Raji (cell line): ENCODE data around the gene ALPI.

ENCODE experiments used
- POLR2A ChIP-seq: IDR thresholded peaks from 2 replicates; pipeline ENCODE4 v1.6.1; 2011; ENCODE audit warnings: low read depth, low read length, control low read depth; ENCODE audit not compliant: insufficient read depth

ALPI gene

DNA sequence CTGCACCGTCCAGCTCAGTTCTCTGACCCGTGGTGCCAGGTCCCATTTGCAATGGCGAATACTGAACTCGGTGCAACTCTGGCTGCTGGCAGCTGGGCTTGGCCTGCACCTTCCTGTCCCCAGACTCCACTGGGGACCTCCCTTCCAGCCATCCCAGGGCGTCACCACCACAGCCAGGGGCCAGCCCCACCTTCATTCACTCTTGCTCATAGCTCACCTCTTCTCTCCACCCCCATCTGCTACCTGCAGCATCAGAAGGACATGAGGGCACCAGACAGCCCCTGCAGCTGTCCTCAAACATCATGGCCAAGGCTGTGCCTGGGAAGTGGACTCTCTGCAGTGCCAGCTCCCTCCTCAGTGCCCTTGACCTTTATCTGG is 16.2 kb upstream of the ALPI start:
- no peak for TF ChIP-seq POLR2A

DNA sequence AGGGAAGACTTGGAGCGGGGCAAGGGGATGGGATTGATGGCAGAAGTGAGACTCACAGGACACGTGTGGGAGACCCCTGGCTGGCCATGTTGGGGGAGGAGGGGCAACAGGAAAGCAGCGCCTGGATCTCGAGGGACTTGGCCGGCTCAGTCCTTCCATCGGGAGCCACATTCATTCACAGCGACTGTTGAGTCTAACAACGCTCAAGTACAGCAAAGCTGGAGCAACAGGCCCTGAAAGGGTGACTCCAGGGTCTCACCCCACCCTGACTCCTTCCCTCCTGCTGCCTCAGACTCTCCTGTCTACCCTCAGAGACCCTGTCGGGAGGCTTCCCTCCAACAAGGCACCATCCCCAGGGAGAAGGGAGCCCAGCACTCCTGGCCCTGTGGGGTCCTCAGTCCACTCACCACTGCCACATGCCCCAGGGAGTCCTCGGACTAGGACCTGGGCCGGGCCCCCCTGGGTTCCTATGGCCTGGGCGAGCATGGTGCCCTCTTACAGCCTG is 14.8 kb upstream of the ALPI start:
- TF ChIP-seq POLR2A: no peak

DNA sequence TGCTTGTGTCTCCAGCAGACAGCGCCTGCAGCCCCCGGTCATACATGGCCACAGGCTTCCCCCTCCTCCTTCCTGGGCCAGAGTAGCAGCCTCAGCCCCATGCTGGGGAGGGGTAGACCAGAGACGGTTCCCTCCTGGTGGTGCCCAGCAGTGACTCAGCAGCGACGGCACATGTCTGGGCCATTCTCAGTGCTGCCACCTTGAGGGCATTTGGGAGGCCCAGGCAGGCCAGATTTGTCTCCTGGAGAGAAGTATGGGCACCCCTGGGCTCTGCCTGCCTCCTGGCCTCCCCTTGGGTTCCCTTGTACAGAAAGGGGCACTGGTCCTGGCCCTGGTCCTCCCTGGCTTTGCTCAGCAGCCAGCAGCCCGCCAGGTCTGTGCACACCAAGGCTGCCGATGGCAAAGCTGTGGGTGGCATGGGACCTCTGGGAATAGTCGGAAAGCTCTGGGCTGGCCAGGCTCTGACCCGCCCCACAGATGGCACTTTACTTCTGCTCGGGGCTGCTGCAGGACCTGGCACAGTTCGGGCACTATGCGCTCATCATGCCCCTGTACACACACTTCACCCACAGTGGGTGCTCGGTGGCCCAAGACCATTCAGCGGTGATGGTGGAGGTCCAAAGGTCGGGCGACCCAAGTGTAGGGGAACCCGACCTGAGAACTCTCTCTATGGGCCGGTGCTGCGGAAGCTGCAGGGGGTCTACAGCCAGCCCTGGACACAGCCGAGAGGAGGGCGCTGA is 11.4 kb upstream of the ALPI start:
- TF ChIP-seq POLR2A: no peak

DNA sequence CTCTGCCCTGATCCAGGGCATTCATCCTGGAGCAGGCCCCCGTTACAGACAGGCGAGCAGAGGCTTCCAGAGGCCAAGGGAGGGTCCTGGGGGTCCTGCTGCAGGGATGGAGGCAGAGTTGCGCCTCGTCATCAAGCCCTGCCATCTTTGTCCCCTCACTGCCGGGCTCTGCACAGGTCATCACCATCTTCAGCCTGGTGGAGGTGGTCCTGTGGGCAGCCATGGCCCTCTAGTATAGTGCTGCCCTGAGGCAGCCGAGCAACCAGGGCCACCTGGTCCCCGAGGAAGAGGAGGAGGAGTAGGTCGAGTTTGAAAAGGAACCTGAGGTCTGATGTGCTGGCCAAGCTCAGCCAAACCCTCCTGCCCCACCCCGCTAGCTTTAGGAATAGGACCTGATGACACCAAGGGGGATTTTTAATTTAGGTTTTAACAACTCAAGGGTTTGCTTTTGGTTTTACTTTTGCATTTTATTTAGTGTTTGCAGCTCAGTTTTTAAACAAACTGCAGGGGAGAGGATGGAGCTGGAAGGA is 8.8 kb upstream of the ALPI start:
- TF ChIP-seq POLR2A: no peak

DNA sequence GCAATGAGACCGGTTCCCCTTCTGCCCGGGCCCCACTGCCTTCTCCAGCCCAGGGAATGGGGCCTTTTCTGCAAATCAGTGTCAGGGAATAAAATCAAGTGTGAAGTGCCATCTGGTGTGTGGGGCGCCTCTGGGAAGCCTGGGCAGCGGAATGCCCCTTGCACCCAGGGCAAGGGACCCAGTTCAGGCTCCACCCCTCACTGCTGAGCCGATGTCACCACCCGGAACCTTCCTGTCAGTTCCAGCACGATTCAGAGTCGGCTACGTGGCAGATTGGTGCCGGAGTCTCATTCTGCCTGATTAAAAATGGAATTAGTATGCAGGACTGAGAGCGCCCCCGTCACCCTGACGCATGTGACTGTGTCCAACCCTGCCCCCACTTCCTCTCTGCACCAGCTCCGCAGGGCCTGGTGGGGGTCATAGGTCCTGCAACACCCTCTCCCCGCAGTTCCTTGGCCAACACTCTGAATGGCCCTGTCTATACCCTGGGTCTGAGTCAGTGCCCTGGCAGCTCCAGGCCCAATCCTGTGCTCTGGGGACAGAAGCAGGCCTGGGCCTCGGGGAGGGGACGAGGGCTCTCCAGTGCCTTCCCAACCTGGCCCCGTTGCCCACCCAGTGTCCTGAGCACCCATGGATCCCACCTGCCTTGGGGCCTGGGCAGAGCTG is 8.2 kb upstream of the ALPI start:
- no peak for TF ChIP-seq POLR2A

DNA sequence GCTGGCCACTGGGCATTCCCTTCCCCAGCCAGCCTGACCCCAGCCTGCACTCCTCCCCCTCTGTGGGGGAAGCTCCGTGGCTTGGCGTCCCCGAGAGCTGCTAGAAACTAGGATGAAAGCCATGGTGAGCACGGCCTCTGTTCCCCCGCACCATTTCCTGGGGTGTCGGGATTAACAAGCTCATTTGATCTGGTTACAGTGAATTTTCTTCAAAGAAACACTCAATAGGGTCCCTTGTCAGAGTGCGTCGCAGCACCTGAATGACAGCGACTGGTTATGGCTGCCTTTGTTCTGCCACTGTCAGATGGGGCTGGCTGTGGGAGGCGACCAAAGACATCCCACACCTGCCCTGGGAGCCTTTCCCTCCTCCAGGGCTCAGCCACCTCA is 7.7 kb upstream of the ALPI start:
- TF ChIP-seq POLR2A: no peak

DNA sequence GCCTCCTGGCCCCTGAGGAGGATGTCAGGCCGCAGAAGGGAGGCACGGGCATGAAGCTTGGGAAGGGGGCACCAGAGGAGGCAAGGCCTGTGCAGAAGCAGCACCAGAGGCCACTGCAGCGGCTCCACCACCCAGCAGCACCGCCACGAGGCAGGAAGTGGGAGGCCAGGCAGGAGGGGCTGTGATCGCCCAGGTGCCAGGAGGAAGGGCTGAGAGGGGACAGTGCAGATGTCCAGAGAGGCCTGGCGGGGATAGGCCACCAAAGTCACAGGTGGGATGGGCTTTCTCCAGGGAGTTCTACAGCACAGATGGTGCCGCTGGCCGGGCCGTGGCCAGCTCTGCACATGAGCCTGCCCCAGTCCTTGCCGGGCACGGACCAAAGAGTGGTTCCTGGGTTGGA is 6.0 kb upstream of the ALPI start:
- no peak for TF ChIP-seq POLR2A

DNA sequence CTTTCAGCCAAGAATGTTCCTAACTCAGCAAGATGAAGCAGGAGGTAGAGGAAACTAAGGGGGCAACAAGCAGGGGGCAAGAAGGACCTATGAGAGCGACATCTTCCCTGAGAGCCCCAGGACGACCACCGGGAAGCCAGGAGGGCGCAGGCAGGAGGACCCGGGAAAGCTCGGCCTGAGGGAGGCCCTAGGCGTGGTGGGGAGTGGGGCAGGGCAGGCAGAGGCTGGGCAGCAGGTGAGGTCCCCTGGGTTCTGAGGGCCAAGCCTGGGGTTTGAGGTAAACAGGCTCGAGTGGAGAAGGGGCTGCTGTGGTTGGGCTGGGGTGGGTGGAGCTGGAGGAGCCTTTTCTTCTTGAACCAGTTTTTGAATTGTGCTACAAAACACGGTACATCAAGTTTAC is 1.3 kb upstream of the ALPI start:
- TF ChIP-seq POLR2A: no peak

DNA sequence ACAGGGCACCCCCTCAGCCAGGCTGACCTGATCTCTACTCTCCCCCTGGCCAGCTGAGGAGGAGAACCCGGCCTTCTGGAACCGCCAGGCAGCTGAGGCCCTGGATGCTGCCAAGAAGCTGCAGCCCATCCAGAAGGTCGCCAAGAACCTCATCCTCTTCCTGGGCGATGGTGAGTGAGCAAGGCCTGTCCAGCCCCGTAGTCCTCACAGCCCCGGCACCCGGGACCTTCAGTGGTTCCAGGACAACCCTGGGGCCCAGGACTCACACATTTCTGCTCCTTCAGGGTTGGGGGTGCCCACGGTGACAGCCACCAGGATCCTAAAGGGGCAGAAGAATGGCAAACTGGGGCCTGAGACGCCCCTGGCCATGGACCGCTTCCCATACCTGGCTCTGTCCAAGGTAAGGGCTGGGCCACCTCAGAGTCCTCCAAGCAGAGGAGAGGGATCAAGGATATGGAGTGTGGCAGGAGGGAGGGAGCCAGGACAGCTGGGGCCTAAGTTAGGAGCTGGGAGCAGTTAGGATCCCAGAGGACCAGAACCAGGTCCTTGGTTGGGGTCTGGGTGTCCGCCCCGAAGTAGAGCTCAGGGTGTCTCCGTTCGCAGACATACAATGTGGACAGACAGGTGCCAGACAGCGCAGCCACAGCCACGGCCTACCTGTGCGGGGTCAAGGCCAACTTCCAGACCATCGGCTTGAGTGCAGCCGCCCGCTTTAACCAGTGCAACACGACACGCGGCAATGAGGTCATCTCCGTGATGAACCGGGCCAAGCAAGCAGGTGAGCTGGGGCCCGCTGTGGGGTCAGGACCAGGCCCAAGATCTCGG is 555 bp downstream of the ALPI start:
- TF ChIP-seq POLR2A: no peak

DNA sequence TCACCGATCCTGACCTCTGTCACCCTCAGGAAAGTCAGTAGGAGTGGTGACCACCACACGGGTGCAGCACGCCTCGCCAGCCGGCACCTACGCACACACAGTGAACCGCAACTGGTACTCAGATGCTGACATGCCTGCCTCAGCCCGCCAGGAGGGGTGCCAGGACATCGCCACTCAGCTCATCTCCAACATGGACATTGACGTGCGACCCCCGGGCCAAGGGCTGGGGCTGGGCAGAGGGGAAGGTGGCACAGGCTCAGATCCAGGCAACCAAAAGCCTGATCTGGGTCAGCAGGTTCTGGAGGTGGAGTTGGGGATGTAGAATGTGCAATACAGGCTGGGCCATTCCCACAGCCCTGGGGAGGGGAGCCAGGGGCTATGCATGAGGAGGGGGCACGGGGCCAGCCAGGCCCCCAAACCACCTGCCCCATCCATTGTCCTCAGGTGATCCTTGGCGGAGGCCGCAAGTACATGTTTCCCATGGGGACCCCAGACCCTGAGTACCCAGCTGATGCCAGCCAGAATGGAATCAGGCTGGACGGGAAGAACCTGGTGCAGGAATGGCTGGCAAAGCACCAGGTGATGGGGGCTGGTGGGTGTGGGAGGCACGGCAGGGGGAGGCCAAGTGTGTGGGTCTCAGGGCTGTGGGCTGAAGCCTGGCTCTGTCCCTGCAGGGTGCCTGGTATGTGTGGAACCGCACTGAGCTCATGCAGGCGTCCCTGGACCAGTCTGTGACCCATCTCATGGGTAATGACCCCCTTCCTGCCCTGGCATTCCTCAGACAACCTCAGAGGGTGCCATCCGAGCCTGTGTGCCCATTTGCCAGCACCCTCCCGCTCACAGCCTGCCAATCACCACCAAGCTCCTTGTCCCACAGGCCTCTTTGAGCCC is 1.4 kb downstream of the ALPI start:
- TF ChIP-seq POLR2A: no peak

DNA sequence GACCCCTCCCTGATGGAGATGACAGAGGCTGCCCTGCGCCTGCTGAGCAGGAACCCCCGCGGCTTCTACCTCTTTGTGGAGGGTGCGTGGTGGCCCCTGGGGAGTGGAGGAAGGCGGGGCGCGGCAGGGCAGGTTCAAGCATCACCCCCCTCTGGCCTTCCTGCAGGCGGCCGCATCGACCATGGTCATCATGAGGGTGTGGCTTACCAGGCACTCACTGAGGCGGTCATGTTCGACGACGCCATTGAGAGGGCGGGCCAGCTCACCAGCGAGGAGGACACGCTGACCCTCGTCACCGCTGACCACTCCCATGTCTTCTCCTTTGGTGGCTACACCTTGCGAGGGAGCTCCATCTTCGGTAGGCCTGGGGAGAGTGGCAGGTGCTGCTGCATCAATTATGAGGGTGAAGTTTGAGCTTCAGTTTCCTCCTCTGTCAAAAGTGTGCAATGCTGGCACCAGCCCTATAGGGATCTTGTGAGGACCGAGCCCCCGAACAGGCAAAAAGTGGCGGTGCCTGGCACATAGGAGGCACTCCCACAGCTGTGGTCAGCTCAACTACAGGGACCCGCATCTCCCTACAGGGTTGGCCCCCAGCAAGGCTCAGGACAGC is 2.2 kb downstream of the ALPI start:
- no peak for TF ChIP-seq POLR2A

DNA sequence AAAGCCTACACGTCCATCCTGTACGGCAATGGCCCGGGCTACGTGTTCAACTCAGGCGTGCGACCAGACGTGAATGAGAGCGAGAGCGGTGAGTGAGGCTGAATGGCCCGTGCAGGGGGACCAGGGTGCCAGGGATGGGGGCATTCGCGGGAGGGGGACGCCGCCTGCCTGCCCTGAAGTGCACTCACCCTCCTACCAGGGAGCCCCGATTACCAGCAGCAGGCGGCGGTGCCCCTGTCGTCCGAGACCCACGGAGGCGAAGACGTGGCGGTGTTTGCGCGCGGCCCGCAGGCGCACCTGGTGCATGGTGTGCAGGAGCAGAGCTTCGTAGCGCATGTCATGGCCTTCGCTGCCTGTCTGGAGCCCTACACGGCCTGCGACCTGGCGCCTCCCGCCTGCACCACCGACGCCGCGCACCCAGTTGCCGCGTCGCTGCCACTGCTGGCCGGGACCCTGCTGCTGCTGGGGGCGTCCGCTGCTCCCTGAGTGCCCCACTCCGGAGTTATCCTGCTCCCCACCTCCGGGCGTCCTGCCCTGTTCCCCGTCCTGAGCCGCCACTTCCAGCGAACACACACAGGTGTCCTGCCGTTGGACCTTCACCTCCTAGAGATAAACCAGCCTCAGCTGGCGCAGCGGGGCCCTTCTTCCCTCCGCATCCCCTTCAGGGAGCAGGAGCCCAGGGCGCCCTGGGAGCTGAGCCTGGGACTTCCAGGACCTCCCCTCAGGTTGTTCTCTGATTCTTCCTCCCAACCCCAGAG is 2.9 kb downstream of the ALPI start:
- no peak for TF ChIP-seq POLR2A

DNA sequence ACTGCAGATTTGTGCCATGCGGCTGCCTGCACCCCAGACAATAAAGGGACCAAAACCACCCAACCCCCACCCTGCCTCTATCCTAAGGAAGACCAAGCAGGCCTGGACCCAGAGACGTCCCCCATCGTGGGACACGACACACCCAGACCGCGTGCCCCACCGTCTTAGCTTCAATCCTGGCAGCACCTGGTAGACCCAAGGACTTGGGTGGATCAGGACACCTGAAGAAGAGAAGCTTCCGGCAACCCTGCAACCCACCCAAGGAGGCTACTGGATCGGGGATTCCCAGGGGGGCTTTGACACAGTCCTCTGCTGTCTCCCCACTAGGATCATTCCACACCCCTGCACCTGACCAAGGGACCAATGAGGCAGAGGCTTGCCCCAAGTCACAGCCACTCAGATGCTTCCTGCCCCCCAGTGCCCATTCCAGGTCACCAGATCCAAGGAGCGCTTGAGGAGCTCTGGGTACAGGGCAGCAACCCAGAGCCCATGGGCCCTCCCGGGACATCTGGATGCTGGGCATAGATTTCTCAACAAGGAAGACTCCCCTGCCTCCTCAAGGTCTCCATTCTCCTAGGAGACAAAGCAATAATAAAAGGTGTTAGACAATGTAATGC is 3.6 kb downstream of the ALPI start:
- TF ChIP-seq POLR2A: no peak

DNA sequence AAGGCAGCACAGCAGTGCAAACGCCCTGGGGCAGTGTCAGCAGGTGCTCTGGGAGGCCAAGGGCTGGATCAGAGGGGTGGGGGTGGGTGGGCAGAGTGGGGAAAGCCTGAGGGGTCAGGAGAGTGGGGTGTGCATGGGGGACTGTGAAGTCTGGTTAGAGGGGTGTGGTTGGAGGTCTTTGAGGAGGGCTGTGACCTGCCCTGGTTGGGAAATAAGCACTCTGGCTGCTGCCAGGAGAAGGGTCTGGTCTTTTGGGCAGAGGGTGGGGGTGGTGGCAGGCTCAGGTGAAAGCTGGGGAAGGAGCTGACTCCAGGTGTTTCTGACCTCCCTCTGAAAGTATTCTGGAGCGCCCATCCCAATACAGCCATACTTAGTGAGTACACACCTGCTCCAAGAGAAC is 4.2 kb downstream of the ALPI start:
- TF ChIP-seq POLR2A: no peak
